HG03060 (cell line): Measurements from ENCODE around the gene MTHFD2.
"Not testable (repeated sequence)": the region's sequence is repeated elsewhere in the genome, so short reads cannot be mapped to it uniquely, and the experiment has no call there.

Experiments
- ATAC-seq: cut with Tn5 transposase; IDR thresholded peaks from one replicate; pipeline ENCODE4 v1.9.1; 2021; ENCODE audit warnings: low read depth, moderate number of reproducible peaks; ENCODE audit not compliant: unreplicated experiment

The MTHFD2 gene

DNA sequence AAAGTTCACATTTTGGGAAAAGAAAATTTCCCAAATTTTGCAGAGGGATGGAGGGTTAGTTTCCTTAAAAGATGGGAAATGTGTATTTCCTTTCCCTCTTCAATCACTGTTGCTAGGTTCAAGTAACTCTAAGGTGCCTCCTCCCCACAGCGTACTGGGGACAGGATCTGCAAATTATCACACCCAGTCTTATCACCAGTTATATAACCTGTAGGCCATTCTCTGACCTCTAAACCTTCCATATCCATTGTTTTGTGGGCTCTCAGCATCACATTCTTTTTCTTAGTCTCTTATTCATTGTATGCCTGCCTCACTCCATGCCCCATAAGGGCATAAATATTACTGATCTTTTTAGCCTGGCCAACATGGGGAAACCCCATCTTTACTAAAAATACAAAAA, 3.6 kb upstream of the MTHFD2 start:
- ATAC-seq = no peak

DNA sequence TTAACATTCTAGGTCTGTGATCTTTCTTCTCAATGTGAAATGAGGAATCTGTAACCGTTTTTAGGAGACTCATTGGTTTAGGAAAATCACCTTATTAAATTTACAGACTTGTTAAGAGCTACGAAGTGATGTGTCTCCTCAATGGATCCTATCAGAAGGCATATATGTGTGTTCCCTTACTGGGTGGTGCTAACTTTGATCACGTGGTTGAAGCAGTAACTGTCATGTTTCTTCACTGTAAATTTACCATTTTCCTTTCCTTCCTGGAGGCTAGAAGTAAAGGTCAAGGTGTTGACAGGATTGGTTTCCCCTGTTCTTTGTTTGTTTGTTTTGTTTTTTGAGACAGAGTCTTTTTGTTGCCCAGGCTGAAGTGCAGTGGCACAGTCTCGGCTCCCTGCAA, 1.4 kb upstream of the MTHFD2 start:
- ATAC-seq = no peak

DNA sequence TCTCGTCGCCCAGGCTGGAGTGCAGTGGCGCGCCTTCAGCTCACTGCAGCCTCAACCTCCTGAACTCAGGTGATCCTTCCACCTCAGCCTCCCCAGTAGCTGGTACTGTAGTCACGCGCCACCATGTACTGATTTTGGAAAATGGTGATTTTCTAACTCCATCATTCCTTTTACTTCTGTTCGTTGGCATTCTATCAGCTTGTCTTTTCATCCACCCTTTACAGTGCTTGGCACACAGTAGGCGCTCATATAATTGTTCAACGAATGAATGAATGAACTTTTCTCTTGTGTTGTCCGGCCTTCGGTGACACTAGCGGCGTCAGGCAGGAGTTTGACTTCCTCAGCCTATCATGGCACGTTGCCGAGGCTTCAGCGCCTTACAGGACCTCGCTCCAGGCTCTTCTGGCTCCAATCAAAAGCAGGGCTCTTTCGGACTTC, 373 bp upstream of the MTHFD2 start:
- no peak for ATAC-seq

DNA sequence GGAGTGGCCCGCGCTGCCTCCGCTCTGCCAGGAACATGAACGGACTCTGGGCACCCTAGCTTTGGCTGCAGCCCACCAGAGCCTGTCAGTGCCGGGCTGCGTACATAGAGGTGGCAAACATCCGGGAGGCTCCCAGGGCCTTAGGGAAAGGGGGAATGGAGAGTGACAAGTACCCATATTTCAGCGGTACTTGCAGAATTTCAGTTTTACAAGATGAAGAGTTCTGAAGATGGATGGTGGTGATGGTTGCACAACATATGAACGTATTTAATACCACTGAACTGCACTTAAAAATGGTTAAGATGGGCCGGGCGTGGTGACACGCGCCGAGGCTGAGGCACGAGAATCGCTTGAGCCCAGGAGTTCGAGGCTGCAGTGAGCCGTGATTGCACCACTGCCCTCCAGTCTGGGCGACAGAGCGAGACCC, 873 bp downstream of the MTHFD2 start:
- no peak for ATAC-seq

DNA sequence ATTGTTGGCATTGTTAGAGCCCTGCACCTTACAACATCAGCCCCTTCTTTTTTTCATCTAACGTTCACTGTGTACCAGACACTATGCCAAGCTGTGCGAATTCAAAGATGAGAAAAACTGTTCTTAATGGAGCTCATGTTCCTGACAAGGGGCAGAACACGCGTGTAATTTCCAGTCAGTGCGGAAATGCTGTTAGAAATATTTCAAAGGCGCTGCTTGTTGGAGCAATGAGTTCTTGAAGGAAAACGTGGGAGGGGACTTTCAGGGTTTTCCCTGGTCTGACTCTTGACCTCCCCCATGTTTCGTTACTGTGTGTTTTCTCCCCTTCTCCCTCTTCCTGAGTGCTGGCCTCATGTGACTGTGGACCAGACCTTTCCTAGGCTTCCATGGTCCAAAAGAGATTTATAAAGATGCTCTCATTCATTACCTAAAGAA, 1.5 kb downstream of the MTHFD2 start:
- no peak for ATAC-seq

DNA sequence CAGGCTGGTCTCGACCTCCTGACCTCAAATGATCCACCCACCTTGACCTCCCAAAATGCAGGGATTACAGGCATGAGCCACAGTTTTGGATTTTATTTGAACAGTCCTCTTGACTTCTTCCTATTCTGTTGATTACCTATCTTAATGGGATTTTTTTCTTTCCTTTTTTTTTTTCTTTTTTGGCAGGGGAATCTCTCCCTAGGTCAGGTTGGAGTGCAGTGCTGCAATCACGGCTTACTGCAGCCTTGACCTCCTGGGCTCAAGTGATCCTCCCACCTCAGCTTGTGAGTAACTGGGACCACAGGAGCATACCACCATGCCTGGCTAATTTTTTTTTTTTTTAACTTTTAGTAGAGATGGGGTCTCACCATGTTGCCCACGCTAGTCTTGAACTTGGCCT, 2.8 kb downstream of the MTHFD2 start:
- ATAC-seq = no peak

DNA sequence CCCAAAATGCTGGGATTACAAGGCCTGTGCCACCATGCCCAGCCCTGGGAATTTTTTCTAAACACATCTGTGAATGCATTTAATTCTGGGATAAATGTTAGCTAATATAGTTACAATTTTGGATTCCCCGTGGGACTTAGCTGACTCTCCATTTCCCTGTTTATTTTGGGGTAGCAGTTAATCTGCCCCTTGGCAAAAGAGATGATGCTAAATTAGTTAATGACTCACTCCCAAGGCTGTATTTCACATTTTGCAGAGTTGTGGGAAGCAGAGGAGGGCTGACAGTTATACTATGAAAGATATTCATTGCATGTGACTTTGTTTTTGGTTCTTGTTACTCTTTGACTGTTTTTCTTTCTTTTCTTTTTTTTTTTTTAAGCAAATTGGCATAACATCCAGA, 3.2 kb downstream of the MTHFD2 start:
- no peak for ATAC-seq

DNA sequence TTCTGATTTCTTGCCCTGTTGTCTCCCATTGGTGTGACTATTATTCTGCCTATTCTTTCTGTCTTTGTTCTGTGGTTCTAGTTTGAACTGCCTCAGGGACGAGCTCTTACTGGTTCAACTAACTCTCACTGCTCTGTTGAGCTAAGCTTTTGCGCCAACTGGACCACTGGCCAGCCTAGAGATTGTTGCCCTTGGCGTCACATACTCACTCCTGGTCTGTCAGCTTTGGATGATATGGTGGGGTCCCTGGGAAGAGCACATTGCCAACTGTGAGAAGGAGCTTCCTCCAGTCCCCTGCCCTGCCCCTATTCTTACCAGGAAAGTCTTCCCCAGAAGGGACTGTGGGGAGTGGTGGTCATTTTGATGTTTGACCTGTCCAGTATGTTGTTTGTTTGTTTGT, 6.0 kb downstream of the MTHFD2 start:
- no peak for ATAC-seq

DNA sequence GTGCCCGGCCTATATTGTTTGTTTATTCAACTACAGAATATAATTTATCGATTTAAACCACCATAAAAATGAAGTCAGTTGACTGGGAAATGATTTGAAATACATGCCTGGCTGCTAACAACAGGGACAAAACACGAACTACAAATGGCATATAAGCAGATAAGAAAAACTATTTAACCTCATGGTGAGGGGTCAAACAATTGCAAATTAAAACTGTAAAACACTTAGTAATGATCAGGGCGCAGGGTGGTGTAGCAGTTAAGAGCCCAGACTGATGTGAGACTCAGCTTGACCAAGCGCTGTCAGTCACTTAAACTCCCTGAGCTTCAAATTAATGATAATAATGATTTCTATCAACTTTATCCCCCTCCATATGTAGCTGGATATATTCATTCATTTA, 6.7 kb downstream of the MTHFD2 start:
- ATAC-seq = no peak

DNA sequence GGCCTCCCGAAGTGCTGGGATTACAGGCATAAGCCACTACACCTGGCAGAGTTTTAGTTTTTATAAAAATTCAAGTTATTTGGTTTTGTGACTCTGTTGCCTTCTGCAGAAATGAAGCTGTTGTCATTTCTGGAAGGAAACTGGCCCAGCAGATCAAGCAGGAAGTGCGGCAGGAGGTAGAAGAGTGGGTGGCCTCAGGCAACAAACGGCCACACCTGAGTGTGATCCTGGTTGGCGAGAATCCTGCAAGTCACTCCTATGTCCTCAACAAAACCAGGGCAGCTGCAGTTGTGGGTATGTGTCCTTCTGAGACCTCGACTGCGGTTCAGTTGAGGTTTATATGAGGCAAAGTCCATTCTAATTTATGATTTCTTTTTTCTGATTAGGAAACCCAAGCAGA, 7.2 kb downstream of the MTHFD2 start:
- no peak for ATAC-seq

DNA sequence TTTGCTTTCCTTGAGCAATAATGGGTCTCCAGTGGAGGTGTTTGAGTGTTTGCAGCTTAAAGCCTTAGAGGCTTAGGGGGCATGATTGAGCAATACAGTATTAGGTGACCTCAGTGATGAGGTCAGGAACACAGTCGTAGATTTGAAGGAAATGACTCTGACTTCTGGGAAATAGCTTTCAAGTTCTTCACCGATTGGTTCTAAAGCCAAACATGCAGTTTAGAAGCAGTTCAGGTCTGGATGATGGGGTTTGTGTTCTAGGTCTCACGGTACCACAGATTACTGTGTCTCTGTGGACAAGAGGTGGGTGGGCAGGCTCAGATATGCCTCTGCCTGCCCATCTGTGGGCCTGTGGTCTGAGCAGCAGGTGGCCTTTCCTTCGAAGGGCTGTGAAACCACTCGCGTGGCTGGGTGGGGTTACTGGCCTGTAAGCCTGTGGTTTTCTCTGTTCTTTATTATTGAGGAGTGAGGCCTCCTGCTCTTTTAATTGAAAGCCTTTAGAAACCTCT, 7.8 kb downstream of the MTHFD2 start:
- ATAC-seq = no peak

DNA sequence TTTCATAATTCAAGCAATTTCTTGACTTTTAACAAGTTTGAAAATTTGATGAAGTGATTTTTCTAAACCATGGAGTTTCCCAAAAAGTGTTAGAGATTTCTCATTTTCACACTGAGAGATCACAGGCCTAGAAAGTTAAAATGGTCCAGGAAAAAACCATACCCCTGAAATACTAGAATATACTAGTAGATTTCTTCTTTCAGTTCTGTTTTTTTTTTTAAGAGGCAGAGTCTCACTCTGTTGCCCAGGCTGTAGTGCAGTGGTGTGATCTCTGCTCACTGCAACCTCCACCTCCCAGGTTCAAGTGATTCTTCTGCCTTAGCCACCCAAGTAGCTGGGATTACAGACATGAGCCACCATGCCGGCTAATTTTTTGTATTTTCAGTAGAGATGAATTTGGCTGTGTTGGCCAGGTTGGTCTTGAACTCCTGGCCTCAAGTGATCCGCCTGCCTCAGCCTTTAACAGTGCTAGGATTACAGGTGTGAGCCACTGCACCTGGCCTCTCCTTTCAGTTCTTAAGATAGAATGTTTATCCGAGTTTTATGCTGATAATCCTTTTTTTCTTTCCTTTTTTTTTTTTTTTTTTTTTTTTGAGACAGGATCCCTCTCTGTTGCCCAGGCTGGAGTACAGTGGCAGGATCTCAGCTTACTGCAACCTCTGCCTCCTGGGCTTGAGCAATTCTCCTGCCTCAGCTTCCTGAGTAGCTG, 14.4 kb downstream of the MTHFD2 start:
- ATAC-seq = no peak

DNA sequence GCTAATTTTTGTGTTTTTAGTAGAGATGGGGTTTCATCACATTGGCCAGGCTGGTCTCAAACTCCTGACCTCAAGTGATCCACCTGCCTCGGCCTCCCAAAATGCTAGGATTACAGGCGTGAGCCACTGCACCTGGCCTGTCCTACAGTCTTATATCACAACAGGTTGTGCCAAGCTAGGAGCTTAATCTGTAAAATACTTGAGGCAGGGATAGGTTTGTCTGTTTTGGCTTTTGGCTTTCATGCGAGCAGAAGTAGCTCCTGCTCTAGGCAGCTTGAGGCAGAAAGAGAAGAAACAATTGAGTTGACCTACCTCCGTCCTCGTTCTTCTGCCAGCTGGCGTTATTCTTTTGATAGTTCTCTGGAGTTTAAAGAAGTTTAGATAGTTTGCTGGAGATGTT, 17.4 kb downstream of the MTHFD2 start:
- not testable (repeated sequence) for ATAC-seq

DNA sequence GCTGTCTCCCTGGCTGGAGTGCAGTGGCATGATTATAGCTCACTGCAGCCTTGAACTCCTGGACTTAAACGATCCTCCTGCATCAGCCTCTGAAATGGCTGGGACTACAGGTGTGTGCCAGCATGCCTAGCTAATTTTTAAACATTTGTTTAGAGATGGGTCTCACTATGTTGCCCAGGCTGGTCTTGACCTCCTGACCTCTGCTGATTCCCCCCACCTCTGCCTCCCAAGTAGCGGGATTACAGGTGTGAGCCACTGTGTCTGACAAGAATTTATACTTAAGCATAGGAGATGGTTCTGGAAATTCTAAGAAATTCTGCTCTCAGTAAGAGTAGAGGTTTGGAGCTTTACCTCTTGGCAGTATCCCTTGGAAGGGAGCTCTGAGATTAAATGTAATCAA, 18.2 kb downstream of the MTHFD2 start:
- ATAC-seq = no peak

DNA sequence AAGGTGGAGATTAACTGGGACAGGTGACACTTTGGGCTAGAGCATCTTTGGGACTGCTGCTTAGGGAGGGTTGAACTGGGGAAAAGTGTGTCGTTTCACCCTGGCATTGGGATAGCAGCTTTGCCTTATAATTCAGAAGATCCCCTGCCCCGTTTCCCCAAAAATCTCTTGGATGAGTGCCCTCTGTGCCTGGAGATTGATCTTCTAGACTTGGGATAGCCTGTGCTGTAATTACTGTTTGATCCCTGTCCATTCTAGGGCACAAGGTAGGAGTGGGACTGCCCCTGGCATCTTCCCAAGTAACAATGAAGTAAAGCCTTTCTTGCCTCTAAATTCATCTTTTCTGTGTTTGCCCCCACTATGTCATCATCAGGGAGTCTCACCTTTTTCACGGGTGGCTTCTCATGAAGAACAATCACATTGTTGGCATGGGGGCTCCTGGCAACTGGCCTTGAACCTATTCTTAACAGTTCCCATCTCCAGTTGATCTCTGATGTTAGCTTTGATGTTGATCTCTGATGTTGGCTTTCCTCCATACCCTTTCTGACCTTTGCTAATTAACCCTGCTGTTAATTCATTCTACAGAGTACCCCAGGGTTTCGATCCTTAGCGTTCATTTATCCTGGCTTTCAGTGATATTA, 21.6 kb downstream of the MTHFD2 start:
- no peak for ATAC-seq

DNA sequence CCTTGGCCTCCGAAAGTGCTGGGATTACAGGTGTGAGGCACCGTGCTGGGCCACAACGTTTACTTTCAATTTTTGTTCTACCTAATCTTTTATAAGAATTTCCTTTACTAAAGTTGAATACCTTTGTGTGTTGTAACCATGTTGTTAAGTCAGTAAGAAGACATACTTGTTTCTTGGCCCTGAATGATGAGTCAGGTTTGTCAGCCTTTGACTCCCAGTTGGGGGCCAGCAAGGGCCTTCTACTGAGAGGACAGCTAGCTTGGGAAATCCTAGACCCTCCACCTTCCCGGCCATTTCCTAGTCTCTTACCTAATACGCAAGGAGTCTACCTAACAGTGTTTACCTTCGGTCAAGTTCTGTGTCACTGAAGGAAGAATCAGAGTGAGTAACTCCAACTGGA, 22.7 kb downstream of the MTHFD2 start:
- no peak for ATAC-seq

DNA sequence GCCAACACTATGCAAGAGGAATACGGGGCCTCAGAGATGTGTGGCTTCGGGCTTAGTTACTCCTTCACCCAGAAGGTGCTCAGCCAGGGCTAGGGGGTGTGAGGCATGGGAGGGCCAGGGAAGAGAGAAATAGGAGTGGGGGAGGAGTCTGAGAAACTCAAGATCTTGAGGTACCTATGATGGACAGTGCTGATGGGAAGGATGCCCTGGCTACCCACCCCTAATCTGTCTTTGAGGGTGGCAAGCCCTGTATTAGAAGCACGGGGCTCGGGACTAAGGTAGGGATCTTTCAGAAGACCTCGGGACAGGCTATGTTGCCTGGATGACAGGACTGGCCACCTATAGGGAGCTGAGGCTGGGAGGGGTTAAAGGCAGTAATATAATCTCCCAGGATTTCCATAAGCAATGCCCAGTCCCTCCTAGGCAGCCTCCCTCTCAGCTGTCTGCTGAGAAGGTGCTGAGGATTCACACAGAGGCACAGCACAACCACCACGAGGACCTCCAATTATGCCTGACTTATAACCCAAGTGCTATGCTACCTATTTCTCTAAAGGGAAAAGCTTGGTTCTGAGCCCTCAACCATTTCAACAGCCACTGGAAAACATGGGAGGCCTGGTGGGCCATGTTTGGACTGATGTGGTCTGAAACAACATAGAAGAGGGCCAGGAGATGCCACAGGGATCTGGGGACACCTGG, 23.3 kb downstream of the MTHFD2 start:
- ATAC-seq = no peak

DNA sequence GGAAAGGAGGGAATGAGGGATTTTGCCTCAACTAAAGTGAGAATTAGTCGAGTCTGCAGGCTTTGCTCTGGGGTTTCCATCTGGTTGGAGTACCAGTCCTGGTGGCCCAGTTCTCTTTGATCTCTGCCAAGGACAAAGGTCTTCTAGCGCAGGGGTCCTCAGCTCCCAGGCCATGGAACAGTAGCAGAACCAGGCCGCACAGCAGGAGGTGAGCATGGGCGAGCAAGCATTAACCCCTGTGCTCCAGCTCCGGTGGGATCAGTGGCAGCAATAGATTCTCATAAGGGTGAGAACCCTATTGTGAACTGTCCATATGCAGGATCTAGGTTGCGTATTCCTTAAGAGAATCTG, 23.9 kb downstream of the MTHFD2 start:
- ATAC-seq = no peak

DNA sequence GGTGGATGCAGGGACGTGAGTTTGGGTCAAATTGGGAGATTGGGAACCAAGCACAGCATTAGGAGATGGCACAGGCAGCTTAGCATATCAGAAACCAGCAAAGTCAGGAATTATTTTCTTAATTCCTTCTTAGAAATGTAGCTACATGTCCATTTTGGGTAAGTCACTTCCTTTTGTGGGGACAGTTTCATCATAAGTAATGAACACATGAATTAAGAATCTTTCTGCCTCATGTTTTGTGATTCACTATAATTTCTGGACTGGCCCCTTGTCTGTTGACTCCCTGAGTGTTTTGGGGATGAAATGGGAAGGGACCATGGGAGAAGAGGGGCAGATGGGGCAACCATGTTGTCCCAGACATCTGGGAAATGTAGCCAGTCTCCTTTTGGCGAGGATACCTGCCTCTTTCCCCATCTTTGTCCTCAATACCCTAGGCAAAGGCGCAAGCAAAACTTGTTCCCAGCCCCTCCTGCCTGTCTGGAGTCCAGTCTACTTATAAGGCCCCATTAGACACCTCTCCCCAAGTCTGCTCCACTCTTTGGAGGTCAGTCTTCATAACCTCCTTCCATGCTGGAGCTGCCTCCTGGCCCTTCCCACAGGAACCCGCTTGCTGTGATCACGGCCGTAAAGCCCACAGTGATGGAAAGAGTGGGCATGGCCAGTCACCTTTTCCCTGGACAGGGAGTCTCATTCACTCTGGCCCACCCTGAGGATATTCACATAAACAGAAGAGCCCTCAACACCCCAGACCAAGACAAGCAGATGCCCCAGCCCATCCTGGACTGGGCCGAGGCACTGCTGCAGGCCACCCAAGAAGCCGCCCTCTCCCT, 25.7 kb downstream of the MTHFD2 start:
- ATAC-seq = no peak

DNA sequence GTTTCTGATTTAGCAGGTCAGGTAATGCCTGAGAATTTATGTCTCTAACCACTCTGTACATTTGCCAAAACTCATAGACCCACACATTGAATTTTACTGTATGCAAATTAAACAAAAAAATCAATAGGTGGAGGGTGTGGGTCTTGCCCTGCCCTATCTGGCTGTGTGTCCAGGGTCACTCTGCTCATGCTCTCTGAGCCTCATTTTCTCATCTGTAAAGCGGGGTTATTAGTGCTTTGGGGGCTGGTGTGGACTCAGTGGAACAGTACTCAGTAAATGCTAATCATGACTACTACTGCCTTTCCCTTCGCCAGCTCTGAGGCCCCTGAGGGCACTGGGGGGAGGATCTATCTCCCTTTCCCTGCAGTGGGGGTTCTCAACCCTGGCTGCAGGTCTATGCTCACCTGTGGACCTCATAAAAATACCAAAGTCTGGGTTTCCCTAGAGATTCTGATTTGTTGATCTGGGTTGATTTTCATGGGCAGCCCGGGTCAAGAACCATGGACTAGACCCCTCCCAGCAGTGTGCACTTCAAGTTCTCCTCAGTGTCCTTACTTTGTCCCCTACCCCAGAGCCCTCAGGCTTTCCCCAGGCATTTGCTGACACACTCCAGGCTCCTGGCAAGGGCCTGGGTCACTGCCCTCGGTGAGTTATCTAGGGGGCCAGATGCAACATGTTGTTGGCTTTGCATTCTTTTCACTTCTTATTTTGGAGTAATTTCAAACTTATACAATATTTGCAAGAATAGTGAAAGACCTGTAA, 27.5 kb downstream of the MTHFD2 start:
- no peak for ATAC-seq
